Breast epithelium (tissue), 4 donors: Measurements from ENCODE around the gene TAF1. TPM values are rescaled to one million over a fixed set of nuclear protein-coding genes. Genes with fewer than 3 reads are reported as not detected.
"Not testable (repeated sequence)": the region's sequence is repeated elsewhere in the genome, so short reads cannot be mapped to it uniquely, and the experiment has no call there.

Experiments used
- DNase-seq, 2 donors: peaks; one replicate each; pipeline ENCODE4 v3.0.0-alpha.2; 2019; ENCODE audit warnings: low spot score in 2 of 2
- H3K27ac ChIP-seq, 2 donors: fragments of 200-600 bp; sonication (generic) in 1 of 2; one replicate each; pipeline ENCODE4 v1.5.1; 2016 to 2019; ENCODE audit warnings: mild to moderate bottlenecking in 1 of 2
- H3K27me3 ChIP-seq, 2 donors: fragments of 200-600 bp; sonication (generic) in 1 of 2; one replicate each; pipeline versions ENCODE4 v1.5.1 to v1.6.0; 2017 to 2019; ENCODE audit warnings: control low read depth in 1 of 2, mild to moderate bottlenecking in 1 of 2
- H3K36me3 ChIP-seq: fragments of 200-600 bp; one replicate; pipeline ENCODE4 v1.5.1; 2019
- H3K4me1 ChIP-seq, 2 donors: fragments of 200-600 bp; sonication (generic); one replicate each; pipeline ENCODE4 v1.5.1; 2016 to 2019; ENCODE audit warnings: control low read depth in 1 of 2
- H3K4me3 ChIP-seq, 3 donors: fragments of 200-600 bp; sonication (generic); 1 replicate in 2 of 3; 2 replicates in 1 of 3; pipeline ENCODE4 v1.5.1; 2016 to 2019; ENCODE audit warnings: mild to moderate bottlenecking in 3 of 3, moderate library complexity in 2 of 3
- H3K9me3 ChIP-seq, 2 donors: fragments of 200-600 bp; sonication (generic) in 1 of 2; one replicate each; pipeline ENCODE4 v1.5.1; 2016 to 2019; ENCODE audit warnings: control low read depth in 1 of 2
- POLR2A ChIP-seq: fragments of 450-650 bp; IDR thresholded peaks from one replicate; pipeline ENCODE4 v1.6.1; 2016; ENCODE audit warnings: antibody characterized with exemption, mild to moderate bottlenecking, moderate library complexity
- POLR2AphosphoS5 ChIP-seq, 3 donors: sonication (generic); formaldehyde crosslinking; IDR thresholded peaks; one replicate each; pipeline ENCODE4 v1.6.1; 2017; ENCODE audit warnings: antibody characterized with exemption in 3 of 3
- intact Hi-C: fragments of 100-400 bp; cut with DNase I; formaldehyde crosslinking; loops from one replicate; pipeline ENCODE4 v1.15.1; 2023; ENCODE audit warnings: low total_unique reads
- total RNA-seq, 3 donors: library from RNA; depleted of rRNA; stranded (reverse); fragments of >200 nt; gene quantifications; one replicate each; pipeline ENCODE4 v1.1.0, GENCODE V29; 2016
- TF ChIP-seq, protein P1 (sequence below), 3 donors: fragments of 450-650 bp; IDR thresholded peaks; one replicate each; pipeline ENCODE4 v1.5.1; 2016 to 2017; ENCODE audit warnings: antibody characterized with exemption in 3 of 3, mild to moderate bottlenecking in 3 of 3, moderate library complexity in 3 of 3

TAF1 gene
- total RNA-seq, 3 donors from 2014 or later: 54.4 to 71.0 (median 60.6) TPM

DNA sequence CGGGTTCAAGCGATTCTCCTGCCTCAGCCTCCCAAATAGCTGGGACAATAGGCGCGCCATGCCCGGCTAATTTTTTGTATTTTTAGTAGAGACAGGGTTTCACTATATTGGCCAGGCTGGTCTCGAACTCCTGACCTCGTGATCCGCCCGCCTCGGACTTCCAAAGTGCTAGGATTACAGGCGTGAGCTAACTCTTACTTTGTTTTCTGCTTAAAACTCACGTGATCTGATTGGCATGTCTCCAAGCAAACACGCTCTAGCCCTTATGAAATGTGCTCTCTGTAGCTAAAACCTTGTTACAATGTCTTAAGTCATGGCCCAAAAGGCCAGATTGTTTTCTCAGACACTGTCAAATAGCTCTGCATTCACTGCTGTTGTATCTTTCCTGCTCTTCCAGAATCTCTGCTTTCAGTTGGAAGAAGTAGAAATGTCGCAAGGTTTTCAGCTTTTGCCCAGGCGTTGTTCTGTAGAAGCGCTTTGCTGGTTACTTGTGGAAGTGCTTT is 127.0 kb downstream of the TAF1 start:
- no peaks in the 10 kb centered on the region for H3K36me3 ChIP-seq
- H3K4me1 ChIP-seq: no peaks in the 10 kb centered on the region
- peak overlapping the region; percentile 54 to 71 (median 60) for H3K4me3 ChIP-seq
- TF ChIP-seq POLR2AphosphoS5 (IDR thresholded peaks at IDR 0.05) (peak in 1 of 3 donors; percentile 8), POLR2A (no peak)
- peak overlapping the region; percentile 10 to 48 for H3K27ac ChIP-seq
- no peak for DNase-seq
- H3K9me3 ChIP-seq: no peaks in the 10 kb centered on the region
- peaks cover 0 to 13% of the 10 kb centered on the region in 2 donors for H3K27me3 ChIP-seq
- intact Hi-C loops: no loop called here

DNA sequence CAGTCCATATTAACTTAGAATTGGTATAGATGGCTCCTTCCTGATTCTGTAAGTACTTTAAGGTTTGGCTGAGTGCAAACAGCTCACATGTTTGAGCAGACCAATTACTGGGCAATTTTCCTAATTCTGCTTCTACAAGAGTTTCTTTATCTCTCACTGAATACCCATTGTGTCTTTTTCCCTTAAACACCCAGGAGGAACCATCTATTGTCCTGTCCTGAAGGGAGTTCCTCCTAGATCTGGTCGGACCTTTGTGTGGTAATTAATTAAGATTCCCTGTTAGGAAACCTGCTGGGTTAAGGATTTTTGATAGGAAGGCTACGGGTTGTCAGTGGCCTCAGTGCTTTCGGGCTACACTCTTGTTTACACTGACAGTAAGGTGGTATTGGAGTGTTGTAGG is 129.8 kb downstream of the TAF1 start:
- H3K9me3 ChIP-seq, H3K36me3 ChIP-seq, DNase-seq, intact Hi-C loops, H3K4me1 ChIP-seq, H3K4me3 ChIP-seq, H3K27ac ChIP-seq: not testable (repeated sequence)
- H3K27me3 ChIP-seq: peaks cover 0 to 13% of the 10 kb centered on the region in 2 donors

DNA sequence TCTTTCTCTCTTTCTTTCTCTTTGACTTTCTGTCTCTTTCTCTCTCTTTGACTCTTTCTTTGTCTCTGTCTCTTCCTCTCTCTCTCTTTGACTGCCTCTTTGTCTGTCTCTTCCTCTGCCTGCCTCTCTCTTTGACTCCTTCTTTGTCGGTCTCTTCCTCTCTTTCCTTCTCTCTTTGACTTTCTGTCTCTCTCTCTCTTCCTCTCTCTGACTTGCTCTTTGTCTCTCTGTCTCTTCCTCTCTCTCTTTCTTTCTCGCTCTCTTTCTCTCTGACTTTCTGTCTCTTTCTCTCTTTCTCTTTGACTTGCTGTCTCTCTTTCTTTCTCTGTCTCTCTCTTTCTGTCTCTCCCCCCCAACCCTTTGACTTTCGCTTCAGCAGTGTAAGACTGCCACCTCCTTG is 130.3 kb downstream of the TAF1 start:
- H3K4me1 ChIP-seq: no peaks in the 10 kb centered on the region
- no peaks in the 10 kb centered on the region for H3K9me3 ChIP-seq
- peaks cover 0 to 9% of the 10 kb centered on the region in 2 donors for H3K27me3 ChIP-seq
- no peak for DNase-seq
- TF ChIP-seq, protein P1, sequence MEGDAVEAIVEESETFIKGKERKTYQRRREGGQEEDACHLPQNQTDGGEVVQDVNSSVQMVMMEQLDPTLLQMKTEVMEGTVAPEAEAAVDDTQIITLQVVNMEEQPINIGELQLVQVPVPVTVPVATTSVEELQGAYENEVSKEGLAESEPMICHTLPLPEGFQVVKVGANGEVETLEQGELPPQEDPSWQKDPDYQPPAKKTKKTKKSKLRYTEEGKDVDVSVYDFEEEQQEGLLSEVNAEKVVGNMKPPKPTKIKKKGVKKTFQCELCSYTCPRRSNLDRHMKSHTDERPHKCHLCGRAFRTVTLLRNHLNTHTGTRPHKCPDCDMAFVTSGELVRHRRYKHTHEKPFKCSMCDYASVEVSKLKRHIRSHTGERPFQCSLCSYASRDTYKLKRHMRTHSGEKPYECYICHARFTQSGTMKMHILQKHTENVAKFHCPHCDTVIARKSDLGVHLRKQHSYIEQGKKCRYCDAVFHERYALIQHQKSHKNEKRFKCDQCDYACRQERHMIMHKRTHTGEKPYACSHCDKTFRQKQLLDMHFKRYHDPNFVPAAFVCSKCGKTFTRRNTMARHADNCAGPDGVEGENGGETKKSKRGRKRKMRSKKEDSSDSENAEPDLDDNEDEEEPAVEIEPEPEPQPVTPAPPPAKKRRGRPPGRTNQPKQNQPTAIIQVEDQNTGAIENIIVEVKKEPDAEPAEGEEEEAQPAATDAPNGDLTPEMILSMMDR (IDR thresholded peaks at IDR 0.05): no peak
- TF ChIP-seq POLR2AphosphoS5 (IDR thresholded peaks at IDR 0.05) (no peak), POLR2A (no peak)
- no peak overlapping the region for H3K4me3 ChIP-seq
- no peaks in the 10 kb centered on the region for H3K36me3 ChIP-seq
- H3K27ac ChIP-seq: no peak overlapping the region
- intact Hi-C loops: no loop called here

DNA sequence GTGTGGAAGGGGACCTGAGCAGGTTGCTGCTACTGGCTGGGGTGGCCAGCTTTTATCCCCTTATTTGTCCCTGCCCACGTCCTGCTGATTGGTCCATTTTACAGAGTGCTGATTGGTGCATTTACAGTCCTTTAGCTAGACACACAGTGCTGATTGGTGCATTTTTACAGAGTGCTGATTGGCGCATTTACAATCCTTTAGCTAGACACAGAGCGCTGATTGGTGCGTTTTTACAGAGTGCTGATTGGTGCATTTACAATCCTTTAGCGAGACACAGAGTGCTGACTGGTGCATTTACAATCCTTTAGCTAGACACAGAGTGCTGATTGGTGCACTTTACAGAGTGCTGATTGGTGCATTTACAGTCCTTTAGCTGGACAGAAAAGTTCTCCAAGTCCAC is 135.9 kb downstream of the TAF1 start:
- DNase-seq, H3K27ac ChIP-seq, H3K4me1 ChIP-seq, H3K36me3 ChIP-seq, intact Hi-C loops, H3K9me3 ChIP-seq, H3K4me3 ChIP-seq: not testable (repeated sequence)
- H3K27me3 ChIP-seq: peaks cover 0 to 24% of the 10 kb centered on the region in 2 donors

DNA sequence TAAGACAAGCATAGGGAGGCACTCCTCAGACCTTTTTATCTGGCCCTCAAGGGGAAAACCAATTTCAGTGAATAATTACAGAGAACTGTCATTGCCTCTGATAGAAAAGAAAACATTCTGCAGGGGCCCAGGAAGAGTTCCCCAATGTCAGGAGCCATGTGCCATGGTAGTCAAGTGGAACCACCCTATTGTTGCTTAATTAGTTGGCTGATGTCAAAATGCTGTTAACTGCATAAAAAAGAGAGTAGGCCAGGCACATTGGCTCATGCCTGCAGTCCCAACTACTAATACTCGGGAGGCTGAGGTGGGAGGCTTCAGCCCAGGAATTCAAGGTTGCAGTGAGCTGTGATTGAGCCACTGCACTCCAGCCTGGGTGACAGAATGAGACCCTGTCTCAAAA is 138.2 kb downstream of the TAF1 start:
- TF ChIP-seq POLR2AphosphoS5 (IDR thresholded peaks at IDR 0.05) (no peak), POLR2A (no peak)
- TF ChIP-seq, protein P1 (IDR thresholded peaks at IDR 0.05): no peak
- no peaks in the 10 kb centered on the region for H3K9me3 ChIP-seq
- H3K36me3 ChIP-seq: no peaks in the 10 kb centered on the region
- peaks cover 0 to 31% of the 10 kb centered on the region in 2 donors for H3K27me3 ChIP-seq
- no peak overlapping the region for H3K4me3 ChIP-seq
- no peak overlapping the region for H3K27ac ChIP-seq
- no peak for DNase-seq
- intact Hi-C loops: no loop called here
- H3K4me1 ChIP-seq: no peaks in the 10 kb centered on the region

DNA sequence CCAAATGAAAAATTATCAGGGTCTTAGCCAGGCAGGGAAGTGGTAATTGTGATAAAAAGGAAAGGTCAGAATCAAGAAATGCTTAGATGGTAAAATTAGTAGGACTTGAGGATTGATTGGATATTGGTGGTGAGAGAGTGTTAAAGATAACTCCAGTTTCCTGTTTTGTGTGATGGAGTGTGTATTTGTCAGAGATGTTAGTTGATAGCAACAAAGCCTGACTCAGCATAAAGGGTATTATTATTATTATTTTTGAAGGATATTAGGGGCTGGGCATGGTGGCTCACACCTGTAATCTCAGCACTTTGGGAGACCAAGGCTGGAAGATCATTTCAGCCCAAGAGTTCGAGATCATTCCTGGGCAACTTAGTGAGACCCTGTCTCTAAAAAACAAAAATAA is 143.1 kb downstream of the TAF1 start:
- intact Hi-C loops: no loop called here
- TF ChIP-seq POLR2A (no peak), POLR2AphosphoS5 (IDR thresholded peaks at IDR 0.05) (no peak)
- TF ChIP-seq, protein P1 (IDR thresholded peaks at IDR 0.05): no peak
- Histone ChIP-seq H3K36me3 (no peaks in the 10 kb centered on the region), H3K27ac (no peak overlapping the region), H3K27me3 (peaks cover 0 to 35% of the 10 kb centered on the region in 2 donors), H3K4me3 (no peak overlapping the region), H3K4me1 (no peaks in the 10 kb centered on the region), H3K9me3 (no peaks in the 10 kb centered on the region)
- DNase-seq: no peak

DNA sequence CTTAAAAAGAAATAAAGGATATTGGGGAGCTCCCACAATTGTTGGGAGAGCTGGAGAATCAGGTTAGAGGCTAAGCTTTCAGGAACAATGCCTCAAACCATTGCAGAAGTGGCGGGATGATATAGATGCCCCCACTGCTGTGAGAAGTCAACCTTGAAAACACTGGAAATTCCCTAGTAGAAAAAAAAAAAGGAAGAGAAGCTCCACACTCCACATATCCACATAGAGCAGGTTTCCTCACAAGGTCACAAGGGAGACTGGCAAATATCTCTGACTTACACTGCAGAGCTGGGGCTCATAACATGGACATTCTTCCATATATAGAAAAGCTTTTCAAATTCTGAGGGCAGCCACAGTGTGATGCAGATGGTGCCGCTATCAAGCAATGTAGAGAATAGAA is 144.0 kb downstream of the TAF1 start:
- Histone ChIP-seq H3K27ac (no peak overlapping the region), H3K9me3 (no peaks in the 10 kb centered on the region), H3K36me3 (no peaks in the 10 kb centered on the region), H3K27me3 (peaks cover 0 to 33% of the 10 kb centered on the region in 2 donors), H3K4me3 (no peak overlapping the region), H3K4me1 (no peaks in the 10 kb centered on the region)
- TF ChIP-seq POLR2AphosphoS5 (IDR thresholded peaks at IDR 0.05) (no peak), POLR2A (no peak)
- TF ChIP-seq, protein P1 (IDR thresholded peaks at IDR 0.05): no peak
- no peak for DNase-seq
- intact Hi-C loops: no loop called here

DNA sequence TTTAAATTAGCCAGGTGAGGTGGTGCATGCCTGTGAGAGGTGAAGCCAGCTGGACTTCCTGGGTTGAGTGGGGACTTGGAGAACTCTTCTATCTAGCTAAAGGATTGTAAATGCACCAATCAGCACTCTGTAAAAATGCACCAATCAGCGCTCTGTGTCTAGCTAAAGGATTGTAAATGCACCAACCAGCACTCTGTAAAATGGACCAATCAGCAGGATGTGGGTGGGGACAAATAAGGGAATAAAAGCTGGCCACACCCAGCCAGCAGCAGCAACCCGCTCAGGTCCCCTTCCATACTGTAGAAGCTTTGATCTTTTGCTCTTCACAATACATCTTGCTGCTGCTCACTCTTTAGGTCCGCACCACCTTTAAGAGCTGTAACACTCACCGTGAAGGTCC is 147.6 kb downstream of the TAF1 start:
- intact Hi-C loops, DNase-seq, H3K4me3 ChIP-seq, H3K36me3 ChIP-seq, H3K4me1 ChIP-seq, H3K9me3 ChIP-seq, H3K27ac ChIP-seq: not testable (repeated sequence)
- peaks cover 0 to 31% of the 10 kb centered on the region in 2 donors for H3K27me3 ChIP-seq
